HG03064 (cell line): ENCODE results near the gene GDPD5.
A peak's percentile ranks its signal among the peaks of the same experiment; 100 is the strongest.

Source experiments
- ATAC-seq: cut with Tn5 transposase; IDR thresholded peaks from one replicate; pipeline ENCODE4 v1.9.1; 2021; ENCODE audit warnings: low read depth; ENCODE audit not compliant: unreplicated experiment

Gene GDPD5

DNA sequence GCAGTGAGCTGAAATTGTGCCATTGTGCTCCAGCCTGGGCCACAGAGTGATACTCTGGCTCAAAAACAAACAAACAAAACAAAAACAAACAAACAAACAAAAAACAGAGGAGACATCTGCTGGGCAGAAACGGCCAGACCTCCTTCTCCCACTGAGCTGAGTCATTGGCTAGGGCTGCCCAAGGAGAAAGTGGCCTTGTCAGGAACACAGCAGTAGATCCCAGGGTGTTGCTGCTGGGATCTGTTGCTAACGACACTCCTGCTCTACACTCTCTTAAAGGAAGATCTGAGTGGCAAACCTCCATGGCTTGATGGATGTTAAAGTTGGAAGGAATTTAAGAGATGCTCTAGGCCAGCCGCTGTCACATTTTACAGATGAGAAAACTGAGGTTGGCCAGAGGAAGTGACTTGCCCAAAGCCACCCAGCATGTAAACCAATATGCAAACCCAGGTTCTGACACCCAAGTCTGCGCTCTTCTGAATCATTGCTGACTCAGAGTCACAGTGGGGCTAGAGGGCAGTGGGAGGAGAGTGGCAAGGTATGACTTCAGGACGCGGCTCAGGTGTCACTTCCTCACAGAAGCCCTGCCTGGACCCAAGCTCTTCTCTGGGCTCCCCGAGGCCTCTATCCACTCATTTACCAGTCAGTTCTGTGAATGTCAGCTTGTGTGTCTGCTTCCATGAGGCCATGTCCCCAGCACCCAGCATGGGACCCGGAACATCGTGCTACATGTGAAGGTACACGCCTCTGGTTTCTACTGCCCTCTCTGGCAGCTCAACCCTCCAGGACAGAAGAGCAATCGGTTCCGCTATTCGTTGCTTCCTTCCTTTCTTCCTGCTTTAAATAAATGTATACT lies 11.3 kb upstream of the GDPD5 start:
- ATAC-seq = peak; percentile 72

DNA sequence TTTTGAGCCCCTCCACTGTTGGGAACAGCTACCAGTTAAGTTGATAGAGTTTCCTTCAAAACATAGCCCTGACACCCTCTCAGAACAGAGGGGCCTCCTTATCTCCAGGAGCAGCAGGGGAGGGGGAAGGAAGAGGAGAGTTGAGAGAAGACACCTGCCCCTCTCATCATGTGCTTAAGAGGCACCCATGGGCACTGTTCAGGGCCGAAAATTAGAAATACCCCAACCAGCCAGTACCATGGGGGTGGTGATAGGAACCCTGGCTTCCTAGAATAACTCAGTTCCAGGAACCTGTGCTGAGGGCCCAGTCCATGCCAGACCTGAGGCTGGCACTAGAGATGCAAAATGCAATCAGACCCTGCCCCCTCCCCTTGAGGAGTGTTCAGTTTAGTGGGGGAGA lies 9.3 kb upstream of the GDPD5 start:
- ATAC-seq = no peak

DNA sequence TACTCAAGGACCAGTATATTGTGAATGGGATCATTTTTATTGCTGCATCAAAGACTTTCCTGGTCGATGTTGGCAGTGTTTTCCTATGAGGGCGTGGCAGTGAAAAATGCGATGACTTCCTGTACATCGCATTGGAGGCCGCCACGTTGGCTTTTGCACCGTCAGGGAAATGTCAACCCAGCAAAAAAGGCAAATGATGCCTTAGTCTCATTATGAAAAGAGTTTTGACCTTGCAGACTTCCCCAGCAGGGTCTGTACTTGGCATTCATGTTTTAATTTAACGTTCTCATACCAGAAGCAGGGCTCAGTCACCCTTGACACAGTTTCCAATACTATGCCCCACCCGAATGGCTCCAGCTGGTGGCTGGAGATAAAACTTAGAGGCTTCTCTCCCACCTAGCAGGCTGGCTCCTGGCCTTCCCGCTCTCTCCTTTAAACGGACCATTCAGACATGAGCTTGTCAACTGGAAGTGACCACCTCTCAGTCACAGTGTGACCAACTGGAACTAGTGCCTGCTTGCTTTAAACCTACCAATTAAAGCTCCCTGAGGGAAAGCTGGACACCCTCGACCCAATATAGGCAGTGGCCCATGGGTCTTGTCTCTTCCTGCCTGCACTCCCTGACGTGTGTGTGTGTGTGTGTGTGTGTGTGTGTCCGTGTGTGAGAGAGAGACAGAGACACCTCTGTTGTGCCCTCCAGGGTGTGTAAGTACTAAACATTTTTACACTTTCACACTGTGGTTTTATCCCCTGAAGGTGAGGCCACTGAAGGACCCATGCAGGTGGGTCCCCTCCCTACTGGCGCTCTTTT lies 8.7 kb upstream of the GDPD5 start:
- no peak for ATAC-seq

DNA sequence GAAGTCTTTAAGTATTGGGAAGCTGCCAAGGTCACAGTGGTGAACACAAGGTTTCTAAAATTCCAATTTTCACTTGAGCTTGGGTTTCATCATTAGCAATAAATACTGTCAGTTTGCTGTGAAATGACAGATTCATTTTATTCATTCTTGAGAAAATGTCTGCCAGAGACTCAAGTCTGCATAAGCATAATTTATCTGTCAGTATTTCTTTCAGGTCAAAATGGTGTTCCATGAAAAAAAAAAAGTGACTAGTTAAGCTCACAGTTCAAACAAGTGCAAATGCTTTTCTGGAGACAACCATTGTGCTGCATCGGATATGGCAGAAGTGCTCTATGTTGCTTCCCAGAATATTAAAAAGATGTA lies 8.1 kb upstream of the GDPD5 start:
- no peak for ATAC-seq

DNA sequence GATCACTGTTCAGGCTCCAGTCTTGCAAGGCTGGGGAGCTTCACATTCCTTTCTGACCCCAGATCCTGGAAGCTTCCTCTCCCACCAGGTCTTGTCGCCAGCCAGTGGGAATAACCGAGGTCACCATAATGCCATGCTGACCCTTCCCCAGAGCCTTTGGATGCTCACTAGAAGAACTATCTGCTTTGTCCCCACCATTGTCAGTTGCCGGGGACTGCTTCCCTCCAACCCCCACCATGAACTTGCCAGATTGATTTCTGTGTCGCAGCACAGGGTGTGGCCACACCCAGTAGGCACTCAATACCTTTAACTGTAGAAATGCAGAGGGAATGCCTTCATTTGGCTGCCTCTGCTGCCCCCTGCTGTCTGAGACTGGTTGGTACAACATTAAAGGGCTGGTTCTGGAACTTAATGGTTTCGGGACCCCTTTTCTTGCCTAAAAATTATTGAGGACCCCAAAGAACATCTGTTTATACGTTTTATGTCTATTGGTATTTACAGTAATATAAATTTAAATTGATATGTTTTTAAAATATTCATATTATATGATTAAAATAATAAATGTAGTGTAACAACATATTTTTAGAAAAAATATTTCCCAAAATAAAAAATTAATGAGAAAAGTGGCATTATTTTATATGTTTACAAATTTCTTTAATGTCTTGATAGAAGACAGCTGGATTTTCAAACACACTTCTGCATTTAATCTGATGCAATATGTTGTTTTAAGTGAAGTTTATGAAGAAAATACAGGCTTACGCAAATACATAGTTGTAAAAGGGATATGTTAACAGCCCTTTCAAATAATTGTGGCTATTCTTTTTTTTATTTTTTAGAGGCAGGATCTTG lies 6.7 kb upstream of the GDPD5 start:
- ATAC-seq = no peak

DNA sequence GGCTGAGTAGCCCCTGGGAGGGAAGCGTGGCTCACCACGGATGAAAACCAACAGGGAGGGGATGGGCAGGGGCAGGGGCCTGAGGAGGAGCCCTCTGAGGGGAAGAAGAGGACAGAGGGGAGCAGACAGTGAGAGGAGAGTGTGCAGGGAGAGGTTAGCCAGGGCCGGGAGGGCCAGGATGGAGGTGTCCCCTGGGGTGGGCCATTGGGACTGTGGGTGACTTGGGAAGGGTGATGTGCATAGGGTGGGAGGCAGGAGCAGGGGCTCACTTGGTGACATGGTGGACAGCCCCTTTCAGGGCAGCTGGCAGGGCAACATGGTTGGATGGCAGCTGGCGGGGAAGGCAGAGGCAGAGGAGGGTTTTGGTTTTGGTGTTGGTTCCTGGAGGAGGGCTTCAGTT lies 5.6 kb upstream of the GDPD5 start:
- no peak for ATAC-seq

DNA sequence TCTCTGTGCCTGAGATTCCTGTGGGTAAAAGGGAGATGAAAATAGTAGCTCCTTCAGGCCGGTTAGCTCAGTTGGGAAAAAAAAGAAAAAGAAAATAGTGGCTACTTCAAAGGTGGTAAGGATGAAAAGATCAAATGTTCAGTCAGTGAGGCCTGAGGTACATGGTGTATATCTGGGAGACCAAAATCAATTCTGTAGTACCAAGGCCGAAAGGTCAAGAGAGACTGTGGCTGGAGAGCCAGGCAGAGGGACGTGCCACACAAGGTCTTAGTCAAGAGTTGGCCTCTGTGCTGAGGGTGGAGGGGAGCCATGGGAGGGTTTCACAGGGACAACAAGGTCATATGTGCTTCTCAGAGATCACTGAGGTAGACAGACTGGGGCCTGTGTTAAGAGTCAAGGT lies 4.8 kb upstream of the GDPD5 start:
- no peak for ATAC-seq

DNA sequence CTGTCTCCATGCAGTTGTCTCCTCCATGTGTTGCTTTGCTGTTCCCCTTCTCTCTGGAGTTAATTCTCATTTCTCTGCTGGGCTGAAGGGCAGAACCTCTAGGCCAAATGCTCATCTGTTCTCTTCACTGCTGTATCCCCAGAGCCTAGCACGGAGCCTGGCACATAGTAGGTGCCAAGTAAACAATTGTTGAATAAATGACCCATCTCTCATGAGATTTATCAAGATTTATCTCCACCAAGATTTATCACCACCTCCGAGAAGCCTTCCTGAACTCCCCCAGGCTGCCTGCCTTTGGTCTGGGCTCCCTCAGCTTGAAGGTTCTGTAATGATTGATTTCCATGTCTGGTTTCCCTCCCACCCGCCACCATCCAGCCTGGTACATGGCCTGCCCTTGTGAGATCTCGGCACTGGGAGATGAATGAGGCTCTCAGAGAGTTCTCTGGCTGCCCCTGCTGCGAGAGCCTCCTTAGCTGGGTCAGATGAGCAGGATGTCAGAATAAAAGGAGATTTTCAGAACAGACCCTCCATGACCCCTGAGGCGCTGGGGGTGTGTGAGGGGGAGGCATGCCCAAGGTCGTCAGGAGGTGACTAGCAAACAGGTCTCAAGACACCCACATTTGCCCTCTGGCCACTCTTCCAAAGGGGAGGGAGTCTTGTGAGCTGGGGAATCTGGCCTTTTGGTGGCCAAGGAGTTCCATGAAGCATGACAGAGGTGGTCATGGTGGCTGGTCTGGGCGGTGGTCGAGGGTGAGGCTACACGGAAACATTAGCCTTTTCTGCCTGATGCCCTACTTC lies 2.4 kb upstream of the GDPD5 start:
- ATAC-seq = no peak

DNA sequence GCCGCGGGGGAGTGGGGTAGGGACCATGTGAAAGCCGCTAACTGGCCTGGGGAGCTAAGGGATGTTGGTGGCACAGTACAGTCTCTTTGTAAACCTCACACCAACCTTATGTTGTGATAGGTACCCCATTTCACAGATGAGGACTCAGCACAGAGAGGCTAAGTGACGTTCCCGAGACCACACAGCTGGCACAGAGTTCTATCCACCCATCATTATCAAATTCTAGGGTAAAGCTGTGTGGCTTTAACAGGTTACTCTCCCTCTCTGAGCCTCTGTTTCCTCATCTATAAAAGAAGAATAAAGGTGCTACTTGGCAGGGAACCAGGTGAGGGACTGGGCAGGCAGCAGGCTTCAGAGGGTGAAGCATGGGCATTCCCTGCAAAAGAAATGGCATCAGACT lies 1.4 kb upstream of the GDPD5 start:
- no peak for ATAC-seq

DNA sequence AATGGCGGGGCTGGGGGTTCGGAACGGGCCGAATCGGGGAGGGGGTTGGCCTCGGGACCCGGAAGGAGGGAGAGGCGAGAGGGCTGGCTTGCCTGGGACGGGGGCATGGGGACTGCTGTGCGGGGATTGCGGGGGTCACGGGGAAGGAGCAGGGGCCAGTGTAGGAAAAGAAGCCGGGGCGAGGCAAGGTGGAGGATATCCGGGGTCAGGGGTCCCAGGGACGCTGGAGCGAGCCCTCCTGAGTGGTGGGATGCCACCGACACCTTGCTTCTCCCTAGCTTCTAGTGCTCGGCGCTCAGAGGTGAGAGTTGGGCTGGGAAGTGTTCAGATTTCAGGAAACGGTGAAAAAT lies 426 bp upstream of the GDPD5 start:
- ATAC-seq = no peak

DNA sequence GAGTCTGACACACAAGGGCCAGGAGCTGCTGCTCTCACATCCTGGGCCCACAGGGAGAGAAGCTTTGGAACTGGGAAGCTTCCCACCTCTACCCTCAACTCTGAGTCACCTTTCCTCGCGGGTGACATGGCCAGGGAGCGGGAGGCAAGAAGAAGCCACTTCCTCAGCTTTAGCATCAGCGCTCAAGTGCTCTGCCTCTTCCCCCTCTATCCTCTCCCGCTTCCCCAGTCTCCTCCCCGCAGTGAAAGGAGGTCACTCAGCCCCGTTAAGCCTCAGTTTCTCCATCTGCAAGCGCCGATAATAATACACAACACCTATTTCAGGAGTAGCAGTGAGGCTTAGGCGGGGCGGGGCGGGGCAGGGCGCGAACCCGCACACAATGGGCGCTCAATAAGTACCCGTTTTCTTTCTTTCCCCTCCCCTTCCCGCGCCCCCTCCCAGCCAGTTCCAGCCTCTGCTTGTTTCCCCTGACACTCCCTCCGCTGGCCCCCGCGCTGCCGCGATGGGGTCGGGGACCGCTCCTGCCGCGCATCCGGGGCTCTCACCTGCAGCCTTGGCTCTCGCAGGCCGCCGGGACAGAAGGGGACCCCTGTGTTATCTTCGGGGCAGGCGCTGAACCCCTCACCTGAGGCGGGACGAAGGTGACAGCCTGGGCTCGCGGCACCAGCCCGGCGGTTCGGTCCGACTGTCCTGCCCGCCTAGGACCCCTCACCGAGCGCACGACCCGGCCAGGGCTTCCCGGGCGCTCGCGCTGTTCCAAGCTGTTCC lies 892 bp downstream of the GDPD5 start:
- peak; percentile 7 for ATAC-seq

DNA sequence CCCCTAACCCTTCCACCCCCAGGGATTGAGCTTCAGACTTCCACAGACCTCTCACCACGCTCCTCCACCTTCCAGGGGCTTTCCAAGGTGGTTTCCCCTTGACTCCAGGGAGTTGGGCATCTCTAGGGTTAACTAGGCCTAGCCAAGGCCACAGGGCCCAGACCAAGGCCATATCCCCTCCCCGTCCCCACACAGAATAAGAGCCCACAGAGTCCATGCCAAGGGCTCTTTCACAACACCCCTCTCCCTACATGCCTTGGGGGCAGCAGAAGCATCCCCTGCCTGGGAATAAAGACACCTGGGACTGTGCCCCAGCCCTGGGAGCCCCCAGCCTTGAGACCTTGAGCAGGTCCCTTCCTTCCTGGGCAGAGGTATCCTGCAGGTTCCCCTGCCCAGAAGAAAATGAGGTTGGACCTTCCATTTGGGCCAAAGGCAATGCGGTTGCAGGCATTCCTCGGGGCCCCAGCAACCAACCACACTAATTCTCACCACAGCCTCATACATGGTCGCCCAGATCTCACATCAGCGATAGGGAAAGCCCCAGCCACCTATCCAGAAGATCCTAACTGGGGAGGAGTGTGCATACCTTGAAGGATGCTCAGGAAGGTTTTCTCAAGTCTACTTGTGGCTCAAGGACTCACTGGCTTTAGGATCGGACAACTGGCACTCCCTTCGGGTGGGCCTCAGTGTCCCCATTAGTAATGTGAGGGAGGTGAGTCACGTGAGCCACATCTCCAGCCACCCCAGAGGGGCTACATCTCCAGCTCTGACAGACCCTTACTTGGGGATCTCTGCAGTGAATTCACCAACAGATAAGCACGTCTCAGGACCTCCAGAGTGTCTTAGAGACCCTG lies 1.7 kb downstream of the GDPD5 start:
- no peak for ATAC-seq

DNA sequence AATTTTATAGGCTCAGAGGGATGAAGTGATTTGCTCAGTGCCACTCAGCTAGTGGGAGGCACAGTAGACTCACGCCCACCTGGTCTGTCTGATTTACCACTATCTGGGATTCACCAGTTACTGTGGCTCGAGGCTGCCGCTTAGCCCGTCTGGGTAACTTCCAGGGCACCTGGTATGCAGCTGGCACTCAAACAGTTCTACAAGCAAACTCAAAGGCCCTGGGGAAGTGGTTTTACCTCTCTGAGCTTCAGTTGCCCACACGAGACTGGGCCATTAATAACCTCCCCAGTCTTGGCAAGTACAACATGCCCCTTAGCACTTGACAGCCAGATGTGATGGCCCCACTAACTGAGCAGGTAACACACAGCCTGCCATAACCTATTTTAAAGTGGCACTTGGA lies 2.6 kb downstream of the GDPD5 start:
- no peak for ATAC-seq

DNA sequence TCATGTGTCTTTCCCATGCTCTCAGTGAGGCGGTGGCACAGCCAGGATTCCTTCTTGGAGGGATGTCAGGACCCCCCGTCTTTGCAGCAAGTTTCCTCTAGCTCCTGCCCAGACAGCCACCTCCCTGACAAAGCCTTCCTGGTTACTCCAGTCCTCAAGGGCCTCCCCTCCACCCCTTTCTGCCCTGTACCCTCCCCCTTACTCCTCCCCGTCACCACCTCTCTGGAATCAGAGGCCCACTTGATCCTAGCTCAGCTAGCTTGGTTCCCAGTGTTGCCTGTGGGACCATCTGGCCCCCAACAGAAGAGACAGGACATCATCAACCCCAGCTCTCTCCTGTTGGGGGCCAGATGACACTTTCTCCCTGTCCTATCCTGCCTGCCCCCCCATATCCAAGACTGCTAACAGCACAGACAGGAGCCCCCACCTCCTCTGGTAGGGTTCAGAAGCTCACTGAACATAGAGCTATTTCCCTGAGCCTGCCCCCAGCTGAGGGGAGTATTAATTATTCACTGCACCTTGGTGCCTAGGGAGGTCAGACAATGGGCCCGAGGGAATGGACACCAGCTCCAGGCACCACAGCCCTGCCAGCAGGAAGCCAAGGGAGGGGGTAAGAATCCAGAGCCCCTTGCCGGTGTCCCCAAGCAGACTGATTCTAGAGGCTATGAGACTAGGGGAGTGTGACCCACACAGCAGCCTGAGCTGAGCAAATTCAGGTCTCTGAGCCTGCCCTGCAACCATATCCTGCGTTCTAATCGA lies 3.3 kb downstream of the GDPD5 start:
- ATAC-seq = no peak

DNA sequence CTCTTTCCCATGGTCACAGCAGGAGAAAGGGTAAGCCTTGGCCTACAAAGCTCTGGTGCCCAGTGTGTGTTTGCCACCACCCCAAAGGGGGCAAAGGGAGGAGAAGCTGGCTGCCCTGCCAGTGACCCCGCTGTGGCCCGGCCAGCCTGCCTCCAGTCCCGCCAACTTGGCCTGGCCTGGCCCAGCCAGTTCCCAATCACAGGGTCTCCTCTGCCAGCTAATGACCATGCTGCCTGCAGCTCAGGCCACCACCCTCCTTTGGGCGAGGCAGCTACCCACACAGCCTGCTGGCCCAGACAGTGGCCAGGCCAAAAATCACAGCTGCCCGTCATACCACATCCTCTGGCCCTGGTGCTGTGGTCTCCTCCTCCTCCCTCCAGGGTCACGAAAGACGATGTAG lies 5.1 kb downstream of the GDPD5 start:
- no peak for ATAC-seq

DNA sequence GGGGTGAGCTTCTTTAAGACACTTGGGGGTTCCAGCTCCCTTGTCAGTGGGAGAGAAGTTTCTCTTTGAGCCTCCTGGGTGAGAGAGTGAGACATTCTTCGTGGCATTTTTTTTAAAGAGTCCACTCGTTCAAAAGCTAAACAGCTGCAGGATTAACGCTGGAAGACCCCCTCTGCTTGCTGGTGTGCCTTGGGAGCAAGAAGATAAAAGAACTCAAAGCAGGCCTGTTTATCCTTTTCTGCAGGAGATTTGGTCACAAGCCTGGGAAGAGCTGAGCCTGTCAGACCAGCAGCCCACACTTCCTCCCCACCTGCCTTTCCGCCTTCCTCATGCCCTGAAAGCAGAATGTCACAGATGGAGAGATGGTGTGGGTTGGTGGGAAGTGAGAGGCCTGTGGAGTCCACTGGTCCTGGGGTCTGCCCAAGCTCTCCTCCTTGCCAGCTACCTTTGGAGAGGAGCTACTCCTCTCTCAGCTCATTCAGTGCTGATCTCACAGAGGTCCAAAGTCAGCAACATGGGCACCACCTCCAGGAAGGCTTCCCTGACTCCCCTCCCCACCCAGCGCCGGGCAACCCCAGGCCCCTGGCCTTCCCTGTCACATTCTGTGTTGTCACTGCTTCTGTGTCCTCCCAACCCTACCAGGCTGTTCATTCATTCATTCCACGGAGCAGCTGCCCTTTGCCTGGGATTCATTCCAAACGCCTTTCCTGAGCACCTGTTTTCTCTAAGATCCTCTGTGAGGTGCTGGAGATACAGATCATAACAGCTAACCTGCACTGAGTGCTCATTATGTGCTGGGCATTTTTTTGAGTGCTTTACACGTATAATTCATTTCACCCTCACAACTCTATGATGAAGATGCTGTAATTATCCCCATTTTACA lies 6.7 kb downstream of the GDPD5 start:
- ATAC-seq = no peak

DNA sequence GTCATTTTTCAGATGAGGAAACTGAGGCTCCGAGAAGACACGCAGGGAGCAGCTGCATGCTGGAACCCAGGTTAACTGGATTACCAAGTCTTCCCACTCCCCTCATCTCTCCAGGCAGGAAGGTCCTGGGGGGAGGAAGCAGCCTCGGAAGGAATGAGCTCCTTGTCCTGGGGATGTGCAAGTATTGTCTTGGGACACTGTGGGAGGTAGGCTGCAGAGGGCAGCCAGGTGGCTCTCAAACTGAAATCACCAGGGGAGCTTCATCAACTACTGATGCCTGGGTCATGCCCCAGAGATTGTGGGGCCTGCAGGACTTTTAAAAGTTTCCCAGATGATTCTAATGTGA lies 7.6 kb downstream of the GDPD5 start:
- no peak for ATAC-seq
